GM04504 (cell line): ENCODE measurements around the gene COTL1.

Experiments used
- DNase-seq: peaks from one replicate; pipeline ENCODE4 v3.0.0-alpha.2; 2012; ENCODE audit warnings: low read depth

The COTL1 gene

DNA sequence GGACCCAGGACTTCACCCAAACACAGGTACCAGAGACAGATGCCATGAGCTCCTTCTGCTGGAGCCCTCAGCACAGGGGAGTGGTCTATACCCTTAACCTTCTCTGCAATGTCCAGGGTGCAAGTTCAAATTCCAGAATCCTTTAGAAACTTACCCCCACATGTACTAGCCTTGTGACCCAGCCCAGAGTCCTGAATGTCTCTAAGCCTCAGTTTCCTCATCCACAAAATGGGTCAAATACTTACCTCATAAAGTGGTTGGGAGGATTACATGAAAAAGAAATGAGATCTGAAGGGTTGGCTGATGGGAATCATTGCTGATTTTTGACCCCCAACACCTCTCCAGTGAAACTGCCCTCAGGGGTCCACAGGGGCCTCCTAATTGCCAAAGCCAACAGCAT, 21.7 kb downstream of the COTL1 start:
- no peak for DNase-seq

GRCh38 chr16:84595052-84595481, 22.8 kb downstream of the COTL1 start:
- no peak for DNase-seq

DNA sequence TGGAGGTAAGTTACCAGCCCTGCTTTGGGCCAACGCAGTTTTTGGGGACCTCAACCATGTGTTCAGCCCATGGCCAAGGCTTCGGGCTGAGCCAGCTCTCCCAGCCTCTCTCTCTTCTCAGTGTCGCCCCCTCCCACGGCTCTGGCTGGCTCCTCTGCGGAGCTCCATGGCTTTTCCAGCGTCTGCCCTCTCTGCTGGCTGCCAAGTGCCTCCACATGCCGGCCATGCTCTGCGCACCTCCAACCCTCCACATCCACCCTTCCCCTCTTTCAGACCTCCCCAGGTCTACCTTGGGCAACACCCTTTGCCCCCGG, 23.2 kb downstream of the COTL1 start:
- DNase-seq, result no peak

DNA sequence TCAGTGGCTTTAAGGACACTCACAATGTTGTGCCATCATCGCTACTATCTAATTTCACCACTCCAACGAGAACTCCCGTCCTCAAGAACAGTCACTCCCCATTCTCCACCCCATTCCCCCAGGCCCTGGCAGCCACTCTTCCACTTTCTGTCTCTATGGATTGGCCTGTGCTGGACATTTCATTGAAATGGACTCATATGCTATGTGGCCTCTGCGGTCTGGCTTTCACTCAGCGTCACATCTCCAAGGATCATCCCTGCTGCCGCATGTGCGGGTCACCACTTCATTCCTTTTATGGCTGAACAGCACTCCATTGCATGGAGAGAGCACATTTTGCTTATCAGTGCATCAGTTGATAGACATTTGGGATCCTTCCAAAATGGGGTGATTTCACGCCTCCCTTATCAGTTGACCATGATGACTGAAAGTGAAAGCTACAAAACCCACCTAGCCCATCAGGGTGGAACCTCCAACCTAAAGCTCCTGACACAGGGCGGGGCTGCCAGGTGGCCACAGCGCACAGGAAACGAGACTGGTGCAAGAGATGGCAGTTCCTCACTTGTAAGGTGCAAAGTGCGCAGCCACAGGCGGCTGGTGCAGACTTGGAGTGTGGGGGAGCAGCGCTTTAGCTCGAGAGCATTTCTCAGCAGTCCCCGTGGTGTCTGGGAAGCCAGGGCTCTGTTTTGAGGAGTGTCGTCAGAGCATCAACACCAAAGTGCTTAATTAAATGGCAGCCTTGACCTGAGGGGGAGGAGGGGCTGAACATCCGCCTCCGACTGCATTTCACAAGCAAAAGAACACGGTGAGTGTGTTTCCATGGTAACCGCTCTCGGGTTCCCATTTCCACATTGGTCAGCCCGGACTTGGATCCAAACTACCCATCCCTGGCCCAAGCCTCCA, 23.8 kb downstream of the COTL1 start:
- no peak for DNase-seq

GRCh38 chr16:84592718-84593117, 25.2 kb downstream of the COTL1 start:
- DNase-seq, result no peak

DNA sequence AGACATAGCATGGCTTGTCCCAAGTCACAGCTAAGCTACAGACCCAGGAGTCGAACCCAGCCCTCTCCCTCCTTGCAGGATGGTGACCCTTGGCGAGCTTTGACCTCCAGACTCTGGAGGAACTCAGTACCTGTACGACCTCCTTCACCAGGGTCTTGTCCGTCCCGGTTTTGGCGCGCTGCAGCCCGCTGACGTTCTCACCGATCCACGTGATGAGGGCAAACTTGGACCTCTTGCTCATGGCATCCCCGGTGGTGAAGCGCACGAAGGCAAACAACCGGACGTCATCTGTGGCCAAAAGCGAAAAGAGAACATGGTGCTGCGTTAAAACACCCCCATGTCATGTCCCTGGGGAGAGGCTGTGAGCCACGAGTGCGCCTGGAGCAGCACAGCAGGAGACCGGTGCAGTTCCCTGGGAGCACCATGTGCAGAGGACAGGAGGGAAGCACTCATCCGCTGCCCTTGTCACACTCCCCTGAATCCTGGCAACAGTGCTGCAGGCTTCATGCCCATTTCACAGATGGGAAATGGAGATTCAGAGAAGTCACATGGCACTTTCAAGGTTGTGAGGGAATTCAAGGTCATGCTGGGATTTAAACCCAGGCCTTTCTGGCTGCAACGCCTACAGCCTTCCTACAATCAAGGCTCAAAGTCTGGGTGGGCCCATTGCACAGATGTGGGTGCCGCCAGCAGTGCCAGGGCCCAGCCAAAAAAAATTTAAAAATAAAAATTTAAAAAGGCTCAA, 27.7 kb downstream of the COTL1 start:
- DNase-seq, result no peak

DNA sequence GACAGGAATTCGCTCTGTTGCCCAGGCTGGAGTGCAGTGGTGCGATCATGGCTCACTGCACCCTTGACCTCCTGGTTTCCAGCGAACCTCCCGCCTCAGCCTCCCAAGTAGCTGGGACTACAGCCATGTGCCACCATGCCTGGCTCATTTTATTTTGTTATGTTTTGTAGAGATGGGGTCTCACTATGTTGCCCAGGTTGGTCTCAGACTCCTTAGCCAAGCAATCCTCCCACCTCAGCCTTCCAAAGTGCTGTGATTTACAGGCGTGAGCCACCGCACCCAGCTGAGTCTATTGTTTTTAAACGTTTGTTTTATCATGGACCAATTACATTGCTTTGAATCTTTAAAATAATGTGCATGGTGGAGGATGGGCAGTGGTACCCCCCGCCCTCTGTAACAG, 28.9 kb downstream of the COTL1 start:
- no peak for DNase-seq

- DNase-seq, result no peak
Measured at GRCh38 chr16:84585886-84586285, 32.0 kb downstream of the COTL1 start.

- no peak for DNase-seq
Measured at GRCh38 chr16:84585467-84585866, 32.4 kb downstream of the COTL1 start.

GRCh38 chr16:84584678-84585077, 33.2 kb downstream of the COTL1 start:
- no peak for DNase-seq

- DNase-seq, result no peak
Measured at GRCh38 chr16:84583995-84584394, 33.9 kb downstream of the COTL1 start.

GRCh38 chr16:84582958-84583516, 34.8 kb downstream of the COTL1 start:
- DNase-seq, result no peak

GRCh38 chr16:84581158-84581557, 36.7 kb downstream of the COTL1 start:
- DNase-seq, result no peak

GRCh38 chr16:84579936-84580335, 37.9 kb downstream of the COTL1 start:
- DNase-seq, result no peak

- DNase-seq, result no peak
Measured at GRCh38 chr16:84578538-84579126, 39.2 kb downstream of the COTL1 start.

- DNase-seq, result no peak
Measured at GRCh38 chr16:84577034-84577803, 40.7 kb downstream of the COTL1 start.

- DNase-seq, result no peak
Measured at GRCh38 chr16:84575914-84576313, 42.0 kb downstream of the COTL1 start.

DNA sequence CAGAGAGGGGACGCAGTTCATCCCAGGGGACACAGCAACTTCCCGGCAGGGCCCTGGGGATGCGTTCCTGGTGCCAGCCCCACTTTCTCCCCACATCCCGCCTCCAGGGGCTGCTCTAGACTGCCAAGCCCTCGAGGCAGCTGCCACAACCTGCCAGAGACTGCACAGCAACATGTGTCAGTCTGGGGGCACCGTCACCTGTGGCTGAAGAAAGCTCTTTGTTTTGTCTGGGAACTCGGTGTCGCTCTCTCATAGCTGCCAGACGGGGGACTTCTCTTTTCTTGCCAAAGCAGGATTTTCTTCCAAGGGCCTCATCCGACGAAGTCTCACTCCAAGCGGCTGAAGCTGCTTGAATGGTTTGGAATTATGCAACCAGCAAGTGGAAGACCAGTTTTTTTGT, 43.7 kb downstream of the COTL1 start:
- no peak for DNase-seq

DNA sequence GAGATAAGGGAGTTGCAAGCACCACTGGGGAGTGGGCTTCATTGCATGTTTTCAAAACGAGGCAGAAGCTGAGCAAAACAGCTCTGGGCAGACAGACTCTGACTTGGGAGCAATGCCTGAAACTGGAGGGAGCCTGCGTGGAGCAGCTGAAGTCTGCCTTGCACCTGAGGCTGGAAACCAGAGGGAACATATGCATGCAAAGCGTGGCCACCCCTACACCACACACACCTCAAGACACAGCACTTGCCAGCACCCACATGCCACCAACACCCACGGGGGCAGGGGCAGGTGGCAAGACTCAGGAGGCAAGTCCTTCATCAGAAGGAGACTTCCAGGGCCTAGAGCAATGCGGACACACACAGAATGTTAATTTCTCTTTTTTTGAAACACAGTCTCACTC, 45.8 kb downstream of the COTL1 start:
- no peak for DNase-seq

GRCh38 chr16:84571506-84571905, 46.4 kb downstream of the COTL1 start:
- no peak for DNase-seq

DNA sequence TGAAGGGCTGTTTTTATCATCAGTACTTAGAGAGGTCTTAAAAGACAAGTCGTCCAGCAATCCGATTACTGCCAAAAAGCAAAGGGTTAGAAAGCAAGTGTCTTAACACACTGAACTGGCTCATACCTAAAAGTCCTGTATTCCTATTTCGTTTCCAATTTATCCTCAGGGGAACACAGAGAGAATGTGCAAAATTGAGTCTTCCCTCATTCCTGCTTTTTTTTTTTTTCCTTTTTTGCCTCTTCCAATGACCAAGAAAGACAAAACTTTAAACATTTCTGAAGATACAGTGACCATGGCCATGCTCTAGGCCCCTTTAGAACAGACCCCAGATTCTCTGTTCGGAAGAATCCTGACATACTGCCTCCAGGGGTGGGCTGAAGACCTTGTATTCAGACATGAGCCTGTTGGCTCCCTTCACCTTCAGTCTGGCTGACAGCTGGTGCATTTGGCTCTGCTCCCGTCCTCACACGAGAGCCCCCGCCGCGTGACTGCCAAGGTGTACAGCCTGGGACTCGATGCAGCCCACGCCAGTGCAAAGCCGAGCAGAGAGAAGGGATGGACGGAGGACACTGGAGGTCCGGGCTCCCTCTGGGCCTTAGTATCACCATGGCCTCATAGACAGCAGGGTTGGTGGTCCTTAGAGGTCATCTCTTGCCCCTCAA, 47.0 kb downstream of the COTL1 start:
- DNase-seq, result no peak
